ENCODE results near the gene MPV17L.
"Not testable (repeated sequence)": the region's sequence is repeated elsewhere in the genome, so short reads cannot be mapped to it uniquely, and the experiment has no call there.

GRCh38 chr16:15404091-15404490 lies 8.5 kb downstream of the MPV17L start:
- TF ChIP-seq CTCF (conservative IDR thresholded peaks at IDR 0.05; ENCODE audit: low read depth, low read length); EZH2 (IDR thresholded peaks at IDR 0.05; ENCODE audit: borderline replicate concordance, low read depth, low read length, poor library complexity, severe bottlenecking): not testable (repeated sequence)

All from A673 (cell line).